D721Med (cell line): ENCODE results near the gene FBXO31.

Experiments used
- DNase-seq: peaks from one replicate; pipeline ENCODE4 v3.0.0; 2011; ENCODE audit warnings: low spot score; ENCODE audit not compliant: insufficient read length
- FAIRE-seq: peaks from 2 replicates; lab custom pipeline; 2011; peaks lifted over from hg19 to GRCh38; lab: Jason Lieb, UNC
- CTCF ChIP-seq: IDR thresholded peaks from 2 replicates; pipeline ENCODE4 v1.5.1; 2012; ENCODE audit warnings: mild to moderate bottlenecking, control low read depth; ENCODE audit not compliant: insufficient read depth; ENCODE audit errors: missing control alignments

Gene FBXO31

GRCh38 chr16:87406495-87407088 lies 23.0 kb upstream of the FBXO31 start:
- DNase-seq (no peak), FAIRE-seq (no peak)
- TF ChIP-seq CTCF, result no peak

GRCh38 chr16:87404764-87405625 lies 21.4 kb upstream of the FBXO31 start:
- no peak for FAIRE-seq
- TF ChIP-seq CTCF, result no peak
- DNase-seq, result no peak

- TF ChIP-seq CTCF, result no peak
- FAIRE-seq (no peak), DNase-seq (no peak)
Observed at GRCh38 chr16:87395181-87395842, 11.7 kb upstream of the FBXO31 start.

GRCh38 chr16:87393680-87394055 lies 10.1 kb upstream of the FBXO31 start:
- FAIRE-seq, result no peak

GRCh38 chr16:87392821-87393679 lies 9.5 kb upstream of the FBXO31 start:
- peak; percentile 43 for TF ChIP-seq CTCF
- FAIRE-seq (no peak), DNase-seq (no peak)

More at GRCh38 chr16:87393680-87394055, 10.1 kb upstream of the FBXO31 start:
- TF ChIP-seq CTCF, result no peak
- DNase-seq, result no peak

- peak; percentile 71 for DNase-seq
- no peak for TF ChIP-seq CTCF
- no peak for FAIRE-seq
Observed at GRCh38 chr16:87391950-87392820, 8.6 kb upstream of the FBXO31 start, which contains the start of gene MAP1LC3B. Gene MAP1LC3B, plus strand, starts transcription at chr16:87392336. Its CDS starts 92 bp downstream, at chr16:87392428.
